Right ventricle myocardium superior (tissue), 1 donor: Measurements from ENCODE around the gene GPR3. TPM values are rescaled to one million over a fixed set of nuclear protein-coding genes. Genes with fewer than 3 reads are reported as not detected.

Experiments
- ATAC-seq: fragments of 200-7000 bp; cut with Tn5 transposase; one replicate; pipeline ENCODE4 v1.9.1; 2020; ENCODE audit warnings: mild to moderate bottlenecking; ENCODE audit not compliant: poor library complexity
- DNase-seq: peaks from one replicate; pipeline ENCODE4 v3.0.0-alpha.2; 2020
- intact Hi-C: fragments of 100-400 bp; cut with DNase I; formaldehyde crosslinking; loops from one replicate; pipeline ENCODE4 v1.11.2; 2022
- long read RNA-seq: library from polyadenylated mRNA; unstranded; transcript quantifications from one replicate; pipeline ENCODE4 v2.0.0, GENCODE V29; 2021
- total RNA-seq: library from RNA; stranded (reverse); fragmentation: NEBNext Ultra II Directional; extraction: Animal tissue kit (Norgen Biotek cat#: 25700); gene quantifications from one replicate; pipeline ENCODE4 v1.2.1, GENCODE V29; 2021
- donor health status: DM: no; HTN: yes; CAD: no; lungs with severe emphysema.

GPR3 gene, protein sequence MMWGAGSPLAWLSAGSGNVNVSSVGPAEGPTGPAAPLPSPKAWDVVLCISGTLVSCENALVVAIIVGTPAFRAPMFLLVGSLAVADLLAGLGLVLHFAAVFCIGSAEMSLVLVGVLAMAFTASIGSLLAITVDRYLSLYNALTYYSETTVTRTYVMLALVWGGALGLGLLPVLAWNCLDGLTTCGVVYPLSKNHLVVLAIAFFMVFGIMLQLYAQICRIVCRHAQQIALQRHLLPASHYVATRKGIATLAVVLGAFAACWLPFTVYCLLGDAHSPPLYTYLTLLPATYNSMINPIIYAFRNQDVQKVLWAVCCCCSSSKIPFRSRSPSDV
- total RNA-seq = 0.24 TPM
- long read RNA-seq = 0 reads

DNA sequence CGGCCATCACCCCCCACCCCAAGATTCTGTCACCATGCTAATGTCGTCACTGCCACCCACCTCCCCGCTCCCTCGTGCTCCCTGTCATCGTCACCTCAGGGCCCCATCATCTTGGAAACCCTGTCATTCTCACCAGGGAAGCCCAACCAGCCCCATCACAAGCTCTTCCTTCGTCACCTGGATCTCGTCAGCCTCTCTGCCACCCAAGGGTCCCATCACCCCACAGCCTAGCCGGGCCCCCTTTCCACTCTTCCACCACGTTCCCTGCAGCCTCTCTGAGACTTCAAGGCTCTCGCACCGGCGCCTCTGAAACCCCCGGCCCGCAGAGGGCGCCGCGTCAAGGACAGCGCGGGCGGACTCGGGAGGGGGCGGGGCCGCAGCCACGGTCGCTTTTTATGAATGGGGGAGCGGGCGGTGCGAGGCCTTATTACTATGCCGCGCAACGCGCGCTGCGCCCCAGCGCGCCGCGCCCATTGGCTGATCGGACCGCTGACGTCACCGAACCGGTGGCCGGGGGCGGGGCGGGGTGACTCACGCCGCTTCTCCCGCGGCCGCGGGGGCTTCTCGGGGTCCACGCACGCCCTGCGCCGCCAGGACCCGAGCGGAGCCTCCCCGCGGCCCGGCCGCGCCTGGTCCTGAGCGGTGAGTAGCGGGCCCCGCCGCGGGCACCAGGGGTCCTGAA is at the start of gene GPR3:
GPR3 (plus strand) TSS at position 527 of the 682 bp plus-strand sequence. CDS start 1,177 bp downstream, outside the sequence.
- DNase-seq (peak; percentile 96), ATAC-seq (peak; percentile 92)
- intact Hi-C loops = loop anchor here (10.0 kb wide), 1 partner anchor 347 kb away; no protein-coding TSS in a partner anchor

DNA sequence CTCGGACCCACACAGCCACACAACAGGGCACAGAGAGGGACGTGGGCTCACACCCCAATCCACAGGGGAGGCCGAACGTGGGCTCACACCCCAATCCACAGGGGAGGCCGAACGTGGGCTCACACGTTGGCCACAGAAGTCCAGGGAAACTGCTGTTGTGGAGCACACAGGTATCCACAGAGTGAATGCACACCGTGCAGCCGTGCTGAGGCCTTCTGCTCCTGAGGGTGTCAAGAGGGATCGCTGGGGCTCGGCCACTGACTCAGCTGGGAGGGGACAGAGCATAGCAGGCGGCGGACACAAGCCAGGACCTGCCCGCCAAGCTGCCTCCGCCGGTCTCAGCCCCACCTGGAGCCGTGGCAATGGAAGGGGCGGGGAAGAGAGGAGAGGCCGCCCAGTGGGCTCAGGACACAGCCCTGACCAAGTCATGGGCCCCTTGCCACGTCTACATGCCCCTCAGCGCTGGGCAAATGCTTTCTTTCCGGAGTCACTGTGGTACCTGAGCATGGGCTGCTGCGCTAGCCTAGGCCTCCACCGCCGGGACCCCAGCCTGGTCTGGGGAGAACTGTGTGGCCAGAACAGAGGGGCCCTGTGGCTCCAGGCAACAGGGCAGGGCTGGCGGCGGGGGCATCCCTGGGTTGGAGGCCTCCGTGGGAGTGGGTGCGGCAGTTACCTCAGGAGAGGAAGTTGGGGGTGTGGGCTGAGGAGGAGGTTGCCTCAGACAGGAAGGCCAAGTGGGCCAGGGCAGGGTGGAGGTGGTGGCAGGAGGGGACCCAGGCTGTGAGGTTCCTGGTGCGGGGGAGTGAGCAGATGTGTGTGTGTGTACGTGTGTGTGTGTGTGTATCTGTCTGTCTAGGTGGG is 49.4 kb upstream of the GPR3 start:
- intact Hi-C loops = no loop called here
- peak; percentile 26 for ATAC-seq
- DNase-seq = peak; percentile 65

DNA sequence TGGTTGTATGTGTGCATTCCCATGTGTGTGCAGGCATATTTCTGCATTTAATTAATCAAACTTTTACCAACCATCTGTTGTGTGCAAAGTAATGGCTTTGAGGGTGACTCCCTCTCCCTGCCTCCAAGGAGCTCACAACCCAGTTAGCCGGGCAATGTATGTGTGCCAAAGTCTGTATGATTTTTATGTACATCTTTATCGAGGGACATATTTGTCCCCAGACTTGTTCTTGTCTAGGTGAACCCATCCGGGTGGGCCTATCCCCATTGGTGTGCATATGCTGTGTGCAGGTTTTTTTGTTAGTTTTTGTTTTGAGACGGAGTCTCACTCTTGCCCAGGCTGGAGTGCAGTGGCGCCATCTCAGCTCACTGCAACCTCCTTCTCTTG is 48.8 kb upstream of the GPR3 start:
- intact Hi-C loops = no loop called here
- no peak for DNase-seq
- no peak for ATAC-seq

DNA sequence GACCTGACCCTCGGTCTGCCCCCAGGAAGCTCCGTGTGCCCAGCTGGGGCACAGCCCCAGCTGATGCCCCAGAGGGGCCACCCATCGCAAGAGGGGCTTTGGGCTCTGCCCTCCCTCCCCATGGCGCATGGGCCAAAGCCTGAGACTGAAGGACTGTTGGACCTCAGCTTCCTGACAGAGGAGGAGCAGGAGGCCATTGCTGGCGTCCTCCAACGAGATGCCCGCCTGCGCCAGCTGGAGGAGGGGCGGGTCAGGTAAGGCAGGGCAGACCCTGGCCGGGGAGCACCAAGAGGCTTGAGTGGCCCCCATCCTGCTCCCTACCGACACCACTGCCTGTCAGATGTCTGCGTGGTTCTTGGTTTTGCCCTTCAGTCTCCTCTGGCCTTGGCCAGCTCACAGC is 47.1 kb upstream of the GPR3 start:
- intact Hi-C loops = no loop called here
- no peak for ATAC-seq
- DNase-seq = no peak

DNA sequence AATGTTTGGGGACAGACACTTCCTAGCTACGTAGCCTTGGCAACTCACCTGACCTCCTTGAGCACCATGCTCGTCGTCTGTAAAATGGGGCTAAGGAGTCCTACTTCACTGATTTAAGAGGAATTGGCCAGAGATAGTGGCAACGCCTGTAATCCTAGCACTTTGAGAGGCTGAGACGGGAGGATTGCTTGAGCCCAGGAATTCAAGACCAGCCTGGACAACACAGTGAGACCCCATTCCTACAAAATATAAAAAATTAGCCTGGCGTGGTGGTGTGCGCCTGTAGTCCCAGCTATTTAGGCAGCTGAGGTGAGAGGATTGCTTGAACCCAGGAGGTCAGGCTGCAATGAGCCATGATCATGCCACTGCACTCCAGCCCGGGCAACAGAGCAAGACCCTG is 46.1 kb upstream of the GPR3 start:
- DNase-seq (no peak), ATAC-seq (no peak)
- intact Hi-C loops = no loop called here

DNA sequence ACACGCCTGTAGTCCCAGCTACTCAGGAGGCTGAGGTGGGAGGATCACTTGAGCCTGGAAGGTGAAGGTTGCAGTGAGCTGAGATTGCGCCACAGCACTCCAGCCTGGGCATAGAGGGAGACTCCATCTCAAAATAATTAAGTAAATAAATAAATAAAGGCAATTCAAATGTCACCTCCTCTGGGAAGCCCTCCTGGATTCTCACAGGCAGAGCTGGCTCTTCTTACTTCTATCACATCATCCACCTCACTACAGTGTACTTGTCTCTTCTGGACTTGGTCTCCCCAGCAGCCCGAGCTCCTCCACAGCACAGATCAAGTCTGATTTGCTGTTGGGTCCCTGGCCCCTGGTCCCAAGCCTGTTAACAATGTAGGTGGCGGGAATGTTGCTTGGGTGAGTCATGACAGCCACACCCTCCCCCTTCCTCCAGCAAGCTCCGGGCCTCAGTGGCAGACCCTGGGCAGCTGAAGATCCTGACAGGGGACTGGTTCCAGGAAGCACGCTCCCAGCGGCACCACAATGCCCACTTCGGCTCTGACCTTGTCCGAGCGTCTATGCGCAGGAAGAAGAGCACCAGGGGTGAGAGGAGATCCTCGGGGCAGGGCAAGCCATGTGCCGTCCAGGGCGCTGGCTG is 45.3 kb upstream of the GPR3 start:
- intact Hi-C loops = no loop called here
- DNase-seq = no peak
- no peak for ATAC-seq

DNA sequence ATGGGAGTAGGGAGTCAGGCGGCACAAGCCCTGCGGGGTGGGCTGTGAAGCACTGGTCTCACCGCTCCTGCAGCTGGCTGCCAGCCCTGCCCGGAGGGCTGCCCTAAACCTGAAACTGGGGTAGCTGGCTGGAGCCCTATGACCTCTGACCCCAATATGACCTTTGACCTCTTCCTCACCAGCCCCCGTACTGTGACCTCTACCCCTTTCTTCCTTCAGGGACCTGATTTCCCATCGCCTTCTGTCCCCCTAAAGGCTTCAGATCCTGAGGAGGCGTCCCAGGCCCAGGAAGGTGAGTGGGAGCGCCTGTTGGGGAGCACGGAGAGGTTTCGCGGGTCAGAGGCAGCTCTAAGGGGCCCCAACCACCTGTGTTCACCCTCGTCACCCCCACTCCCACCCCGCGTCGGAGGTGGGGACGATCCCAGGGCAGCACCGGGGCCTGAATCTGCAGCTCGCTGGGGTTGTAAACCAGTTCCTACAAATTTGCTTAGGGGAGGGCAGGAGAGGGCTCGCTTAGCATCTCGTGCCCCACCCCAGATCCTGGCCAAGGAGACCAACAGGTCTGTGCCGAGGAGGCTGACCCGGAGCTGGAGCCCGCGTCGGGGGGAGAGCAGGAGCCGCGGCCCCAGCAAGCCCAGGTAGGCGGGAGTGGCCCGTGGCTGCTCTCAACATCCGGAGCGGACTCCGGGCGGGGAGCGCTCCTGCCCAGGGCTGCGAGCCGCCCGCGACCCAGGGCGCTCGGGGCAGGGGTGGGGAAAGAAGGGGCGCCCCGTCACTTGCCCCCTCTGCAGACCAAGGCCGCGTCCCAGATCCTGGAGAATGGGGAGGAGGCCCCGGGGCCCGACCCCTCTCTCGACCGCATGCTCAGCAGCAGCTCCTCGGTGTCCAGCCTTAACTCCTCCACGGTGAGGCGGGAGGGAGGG is 43.3 kb upstream of the GPR3 start:
- DNase-seq = peak; percentile 49
- ATAC-seq = peak; percentile 41
- intact Hi-C loops = no loop called here

DNA sequence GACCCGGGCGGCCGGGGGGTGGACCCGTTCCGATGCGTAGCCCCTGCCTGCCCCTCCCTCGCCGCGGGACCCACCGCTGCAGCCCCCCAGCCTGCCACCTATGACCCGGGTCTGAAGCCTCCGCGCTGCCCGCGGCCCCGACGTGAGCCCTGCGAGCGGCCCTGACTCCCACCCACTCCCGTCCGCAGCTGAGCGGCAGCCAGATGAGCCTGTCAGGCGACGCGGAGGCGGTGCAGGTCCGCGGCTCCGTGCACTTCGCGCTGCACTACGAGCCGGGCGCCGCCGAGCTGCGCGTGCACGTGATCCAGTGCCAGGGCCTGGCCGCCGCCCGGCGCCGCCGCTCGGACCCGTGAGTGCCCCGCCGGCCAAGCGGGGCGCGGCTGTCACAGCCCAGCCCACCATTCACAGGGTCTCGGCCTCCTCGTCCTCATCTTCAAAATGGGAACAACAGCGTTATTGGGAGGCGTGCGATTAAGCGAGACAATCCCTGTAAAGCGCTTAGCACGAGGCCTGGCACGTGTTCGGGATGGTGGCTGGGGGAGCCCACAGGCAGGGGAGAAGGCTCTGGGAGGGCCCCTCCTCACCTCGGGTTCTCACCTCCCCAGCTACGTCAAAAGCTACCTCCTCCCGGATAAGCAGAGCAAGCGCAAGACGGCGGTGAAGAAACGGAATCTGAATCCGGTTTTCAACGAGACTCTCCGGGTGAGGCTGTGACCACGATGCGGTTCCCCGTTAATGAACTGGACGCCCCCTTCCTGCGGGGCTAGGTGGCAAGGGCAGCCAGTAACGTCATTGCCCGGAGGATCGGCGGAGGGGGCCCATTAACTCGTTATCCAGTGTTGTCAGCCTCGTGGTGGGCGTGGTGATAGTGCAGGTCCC is 42.4 kb upstream of the GPR3 start:
- intact Hi-C loops = no loop called here
- ATAC-seq (peak; percentile 71), DNase-seq (peak; percentile 78)

DNA sequence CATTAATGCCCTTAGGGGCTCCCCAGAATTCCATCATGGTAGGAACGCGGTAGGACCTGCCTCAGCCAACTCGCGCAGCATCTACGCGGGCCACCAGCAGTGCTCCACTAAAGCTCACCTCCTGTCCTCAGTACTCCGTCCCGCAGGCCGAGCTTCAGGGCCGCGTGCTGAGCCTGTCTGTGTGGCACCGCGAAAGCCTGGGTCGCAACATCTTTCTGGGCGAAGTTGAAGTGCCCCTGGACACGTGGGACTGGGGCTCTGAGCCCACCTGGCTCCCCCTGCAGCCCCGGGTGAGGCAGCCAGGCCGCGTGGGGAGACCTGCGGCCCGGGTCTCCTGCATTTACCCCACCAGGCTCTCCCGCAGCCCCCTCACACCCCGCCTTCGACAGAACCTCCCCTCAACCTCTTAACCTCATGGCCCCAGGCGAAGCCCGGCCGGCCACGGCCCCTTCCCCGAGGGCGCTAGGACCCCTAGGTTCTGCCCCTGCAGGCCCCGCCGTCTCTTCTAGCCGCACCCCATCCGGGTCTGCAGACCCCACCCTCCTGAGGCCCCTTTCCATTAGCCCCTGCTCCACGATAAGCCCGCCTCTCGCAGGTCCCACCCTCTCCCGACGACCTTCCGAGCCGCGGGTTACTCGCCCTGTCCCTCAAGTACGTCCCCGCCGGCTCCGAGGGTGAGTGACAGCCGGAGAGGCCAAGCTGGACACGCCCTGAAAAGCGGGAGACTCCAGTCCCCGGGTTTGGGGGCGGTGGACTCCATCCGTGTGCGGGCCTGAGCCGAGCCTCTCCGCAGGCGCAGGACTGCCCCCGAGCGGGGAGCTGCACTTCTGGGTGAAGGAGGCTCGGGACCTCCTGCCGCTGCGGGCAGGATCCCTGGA is 41.5 kb upstream of the GPR3 start:
- intact Hi-C loops = no loop called here
- ATAC-seq (peak; percentile 44), DNase-seq (peak; percentile 77)

DNA sequence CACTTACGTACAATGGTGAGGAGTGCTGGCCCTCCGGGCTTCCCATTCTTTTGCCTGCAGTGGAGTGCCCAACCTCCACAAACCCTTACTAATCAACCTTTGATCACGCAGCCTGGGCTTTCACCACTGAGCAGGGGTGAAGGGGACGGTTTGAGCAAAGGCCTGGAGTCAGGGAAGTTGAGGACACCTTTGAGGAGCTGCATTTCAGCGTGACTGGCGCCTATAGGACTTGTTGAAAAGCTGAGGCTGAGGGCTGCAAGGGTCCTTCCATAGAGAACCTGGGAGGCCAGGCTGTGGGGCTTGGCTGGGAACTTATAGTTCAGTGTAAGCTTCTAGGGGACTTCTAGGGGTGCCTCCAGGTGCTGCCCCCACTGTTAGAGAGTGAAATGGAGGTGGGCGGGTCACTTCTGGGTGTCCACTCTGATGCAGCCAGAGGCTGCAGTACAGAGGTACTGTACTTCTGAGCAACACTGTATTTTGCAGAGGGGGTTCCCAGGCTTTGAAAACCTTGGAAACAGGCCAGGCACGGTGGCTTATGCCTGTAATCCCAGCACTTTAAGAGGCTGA is 40.8 kb upstream of the GPR3 start:
- intact Hi-C loops = no loop called here
- no peak for DNase-seq
- ATAC-seq = no peak

DNA sequence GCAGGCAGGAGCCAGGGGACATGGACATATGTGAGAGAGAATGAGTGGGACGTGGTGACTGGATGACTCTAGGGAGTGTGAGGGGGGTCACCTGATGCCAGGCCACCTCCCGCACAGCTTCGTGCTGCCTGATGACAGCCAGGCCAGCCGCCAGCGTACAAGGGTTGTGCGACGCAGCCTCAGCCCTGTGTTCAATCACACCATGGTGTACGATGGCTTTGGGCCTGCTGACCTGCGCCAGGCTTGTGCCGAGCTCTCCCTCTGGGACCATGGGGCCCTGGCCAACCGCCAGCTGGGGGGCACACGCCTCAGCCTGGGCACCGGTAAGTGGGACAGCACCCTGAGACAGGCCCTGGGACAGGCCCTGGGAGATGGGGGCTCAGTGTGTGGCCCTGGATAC is 39.3 kb upstream of the GPR3 start:
- intact Hi-C loops = no loop called here
- DNase-seq (peak; percentile 67), ATAC-seq (peak; percentile 1)

DNA sequence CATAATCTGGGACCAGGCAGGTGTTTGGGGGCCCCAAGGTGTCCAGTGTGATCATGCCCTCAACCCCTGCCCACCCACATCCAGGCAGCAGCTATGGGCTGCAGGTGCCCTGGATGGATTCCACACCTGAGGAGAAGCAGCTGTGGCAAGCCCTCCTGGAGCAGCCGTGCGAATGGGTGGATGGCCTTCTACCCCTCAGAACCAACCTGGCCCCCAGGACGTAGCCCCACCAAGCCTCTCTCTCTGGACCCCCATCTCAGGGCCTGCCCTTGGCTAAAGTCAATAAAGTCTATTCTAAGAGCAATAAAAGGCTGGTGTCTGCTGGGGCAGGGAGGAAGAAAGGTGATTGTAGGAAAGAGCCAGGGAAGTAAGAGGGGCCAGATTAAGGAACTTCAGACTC is 38.8 kb upstream of the GPR3 start:
- DNase-seq (no peak), ATAC-seq (no peak)
- intact Hi-C loops = no loop called here

DNA sequence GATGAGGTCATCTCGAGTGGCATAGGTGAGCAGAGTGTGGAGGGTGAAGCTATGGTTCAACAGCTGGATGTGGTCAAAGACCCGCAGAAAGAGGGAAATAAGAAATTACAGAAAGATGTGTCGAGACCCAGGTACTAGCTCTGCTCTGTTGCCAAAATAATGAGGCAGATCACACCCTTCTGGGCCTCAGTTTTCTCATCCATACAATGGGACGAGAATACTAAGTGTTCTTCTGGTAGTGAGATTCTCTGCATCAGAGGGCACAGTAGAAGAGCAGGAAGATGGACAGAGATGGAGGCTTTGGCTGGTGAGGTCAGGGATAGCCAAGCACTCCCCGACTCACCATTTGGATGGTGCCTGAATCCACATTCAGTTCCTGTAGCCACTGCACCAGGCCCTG is 36.7 kb upstream of the GPR3 start:
- no peak for ATAC-seq
- no peak for DNase-seq
- intact Hi-C loops = no loop called here

DNA sequence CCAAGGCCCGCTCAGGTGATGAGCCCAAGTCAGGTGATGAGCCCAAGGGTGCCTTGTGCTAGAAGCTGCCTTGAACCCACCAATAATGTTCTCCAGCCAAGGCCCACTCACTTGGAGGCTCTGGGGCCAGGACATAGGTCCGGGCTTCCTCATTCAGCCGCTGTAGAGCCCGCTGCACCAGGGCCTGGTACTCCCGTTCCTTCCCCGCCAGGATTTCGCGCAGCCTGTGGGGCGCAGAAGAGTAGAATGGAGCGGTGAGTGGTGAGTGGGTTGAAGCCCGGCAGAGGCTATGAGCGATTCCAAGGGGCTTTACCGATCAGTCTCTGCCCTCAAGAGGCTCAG is 36.2 kb upstream of the GPR3 start:
- intact Hi-C loops = no loop called here
- DNase-seq (no peak), ATAC-seq (no peak)

DNA sequence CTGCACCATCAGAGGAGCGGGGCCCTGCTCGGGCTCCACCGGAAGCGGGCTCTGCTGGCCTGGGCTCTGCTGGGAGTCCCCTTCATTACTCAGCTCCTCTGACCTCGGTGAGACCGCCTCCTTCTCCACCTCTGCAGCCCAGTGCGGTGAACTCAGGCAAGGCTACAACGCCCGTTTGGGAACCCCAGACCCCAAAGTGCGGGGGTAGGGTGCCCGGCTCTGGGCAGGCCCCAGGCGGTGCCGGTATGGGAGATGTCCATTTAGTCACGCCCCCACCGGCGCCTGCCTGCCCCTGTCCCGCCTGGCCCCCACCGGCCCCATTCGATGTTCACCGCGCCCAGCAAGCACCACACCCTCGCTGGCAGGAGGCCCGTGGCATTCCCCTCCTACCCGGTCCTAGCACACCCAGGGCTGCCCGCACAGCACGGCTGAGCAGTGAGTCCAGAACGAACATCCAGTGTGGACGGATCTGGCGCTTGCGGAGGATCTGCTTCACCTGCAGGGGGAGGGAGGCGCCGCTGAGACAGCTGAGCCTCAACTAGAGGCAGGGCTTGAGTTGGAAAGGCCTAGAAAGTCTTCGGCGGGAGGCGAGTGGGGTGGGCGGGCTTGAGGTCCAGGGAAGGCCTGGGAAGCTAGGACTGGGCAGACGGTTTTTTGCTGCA is 35.7 kb upstream of the GPR3 start:
- DNase-seq (no peak), ATAC-seq (no peak)
- intact Hi-C loops = no loop called here
